DOHH2 (cell line): ENCODE data around the gene LLPH.

Experiments
- H3F3A ChIP-seq: fragments of 200-600 bp; sonication (generic), shearing (Covaris generic); 2 replicates; pipeline ENCODE4 v1.6.0; 2016; ENCODE audit warnings: antibody characterized with exemption, mild to moderate bottlenecking; ENCODE audit not compliant: control insufficient read depth, insufficient read depth
- H3K27ac ChIP-seq: fragments of 200-600 bp; sonication (generic); 2 replicates; pipeline ENCODE4 v1.5.1; 2014; ENCODE audit warnings: low read depth, mild to moderate bottlenecking, low read length, moderate library complexity
- H3K27me3 ChIP-seq: fragments of 200-600 bp; sonication (generic); 2 replicates; pipeline ENCODE4 v1.6.1; 2014; ENCODE audit warnings: mild to moderate bottlenecking, low read length, mixed read lengths; ENCODE audit not compliant: control insufficient read depth
- H3K36me3 ChIP-seq: fragments of 200-600 bp; sonication (generic); 2 replicates; pipeline ENCODE4 v1.6.1; 2014; ENCODE audit warnings: mild to moderate bottlenecking, low read length, moderate library complexity, mixed read lengths; ENCODE audit not compliant: control insufficient read depth
- H3K4me1 ChIP-seq: fragments of 200-600 bp; sonication (generic); 2 replicates; pipeline ENCODE4 v1.6.1; 2014; ENCODE audit warnings: mild to moderate bottlenecking, low read length, mixed read lengths; ENCODE audit not compliant: control insufficient read depth
- H3K4me2 ChIP-seq: fragments of 200-600 bp; sonication (generic); 2 replicates; pipeline ENCODE4 v1.6.0; 2014; ENCODE audit warnings: mild to moderate bottlenecking, low read length, moderate library complexity
- H3K4me3 ChIP-seq: fragments of 200-600 bp; sonication (generic); 2 replicates; pipeline ENCODE4 v1.5.1; 2014; ENCODE audit warnings: mild to moderate bottlenecking, low read length, mixed read lengths
- H3K79me2 ChIP-seq: fragments of 200-600 bp; sonication (generic); 2 replicates; pipeline ENCODE4 v1.6.1; 2014; ENCODE audit warnings: mild to moderate bottlenecking, low read length, mixed read lengths; ENCODE audit not compliant: control insufficient read depth
- H3K9me2 ChIP-seq: fragments of 200-600 bp; sonication (generic); replicated peaks from 2 replicates; pipeline ENCODE4 v1.6.1; 2014; ENCODE audit warnings: mild to moderate bottlenecking, low read length, mixed read lengths; ENCODE audit not compliant: control insufficient read depth
- H3K9me3 ChIP-seq: fragments of 200-600 bp; sonication (generic); 2 replicates; pipeline ENCODE4 v1.6.1; 2014; ENCODE audit warnings: antibody characterized with exemption, low read length, mixed read lengths; ENCODE audit not compliant: control insufficient read depth, insufficient read depth
- H4K20me1 ChIP-seq: fragments of 200-600 bp; sonication (generic); 2 replicates; pipeline ENCODE4 v1.6.0; 2014; ENCODE audit warnings: low read depth, mild to moderate bottlenecking, antibody characterized with exemption, low read length, moderate library complexity; ENCODE audit not compliant: control insufficient read depth, insufficient read depth
- EZH2phosphoT487 ChIP-seq: fragments of 200-600 bp; sonication (generic); IDR thresholded peaks from 2 replicates; pipeline ENCODE4 v1.6.1; 2017; ENCODE audit warnings: borderline replicate concordance, mild to moderate bottlenecking, antibody characterized with exemption, low read length, moderate library complexity, mixed read lengths
- TF ChIP-seq, protein P1 (sequence below): fragments of 200-600 bp; sonication (generic); IDR thresholded peaks from one replicate; pipeline ENCODE4 v1.5.1; 2014; ENCODE audit warnings: antibody characterized with exemption, mild to moderate bottlenecking, low read depth, low read length; ENCODE audit not compliant: poor library complexity, severe bottlenecking

Gene LLPH

DNA sequence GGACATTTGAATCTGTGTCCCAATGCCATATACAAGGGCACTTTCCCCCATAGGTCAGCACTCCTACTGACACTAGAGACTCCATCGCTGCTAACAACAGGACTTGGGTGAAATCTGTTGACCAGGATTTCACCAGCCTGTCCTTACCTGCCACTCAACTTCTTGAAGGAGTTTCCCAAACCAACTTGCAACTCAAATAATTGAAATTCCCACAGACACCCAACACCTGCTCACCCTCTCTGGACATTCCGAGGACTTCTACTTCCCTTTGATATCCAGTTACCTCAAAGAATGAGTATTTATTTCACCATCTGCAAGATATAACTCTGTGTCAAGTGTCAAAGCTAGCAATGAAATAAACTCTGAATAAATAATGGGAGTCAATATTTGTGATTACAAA, 44.6 kb downstream of the LLPH start:
- Histone ChIP-seq H3K4me2 (no peak overlapping the region), H3K9me3 (no peaks in the 10 kb centered on the region), H3K9me2 (no peaks in the 10 kb centered on the region), H4K20me1 (no peaks in the 10 kb centered on the region), H3K4me1 (no peaks in the 10 kb centered on the region), H3K4me3 (no peak overlapping the region), H3K27ac (no peak overlapping the region), H3K27me3 (peaks cover 13% of the 10 kb centered on the region), H3K79me2 (no peaks in the 10 kb centered on the region), H3F3A (no peaks in the 10 kb centered on the region), H3K36me3 (no peaks in the 10 kb centered on the region)
- no peak for TF ChIP-seq EZH2phosphoT487
- TF ChIP-seq, protein P1, sequence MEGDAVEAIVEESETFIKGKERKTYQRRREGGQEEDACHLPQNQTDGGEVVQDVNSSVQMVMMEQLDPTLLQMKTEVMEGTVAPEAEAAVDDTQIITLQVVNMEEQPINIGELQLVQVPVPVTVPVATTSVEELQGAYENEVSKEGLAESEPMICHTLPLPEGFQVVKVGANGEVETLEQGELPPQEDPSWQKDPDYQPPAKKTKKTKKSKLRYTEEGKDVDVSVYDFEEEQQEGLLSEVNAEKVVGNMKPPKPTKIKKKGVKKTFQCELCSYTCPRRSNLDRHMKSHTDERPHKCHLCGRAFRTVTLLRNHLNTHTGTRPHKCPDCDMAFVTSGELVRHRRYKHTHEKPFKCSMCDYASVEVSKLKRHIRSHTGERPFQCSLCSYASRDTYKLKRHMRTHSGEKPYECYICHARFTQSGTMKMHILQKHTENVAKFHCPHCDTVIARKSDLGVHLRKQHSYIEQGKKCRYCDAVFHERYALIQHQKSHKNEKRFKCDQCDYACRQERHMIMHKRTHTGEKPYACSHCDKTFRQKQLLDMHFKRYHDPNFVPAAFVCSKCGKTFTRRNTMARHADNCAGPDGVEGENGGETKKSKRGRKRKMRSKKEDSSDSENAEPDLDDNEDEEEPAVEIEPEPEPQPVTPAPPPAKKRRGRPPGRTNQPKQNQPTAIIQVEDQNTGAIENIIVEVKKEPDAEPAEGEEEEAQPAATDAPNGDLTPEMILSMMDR: no peak

DNA sequence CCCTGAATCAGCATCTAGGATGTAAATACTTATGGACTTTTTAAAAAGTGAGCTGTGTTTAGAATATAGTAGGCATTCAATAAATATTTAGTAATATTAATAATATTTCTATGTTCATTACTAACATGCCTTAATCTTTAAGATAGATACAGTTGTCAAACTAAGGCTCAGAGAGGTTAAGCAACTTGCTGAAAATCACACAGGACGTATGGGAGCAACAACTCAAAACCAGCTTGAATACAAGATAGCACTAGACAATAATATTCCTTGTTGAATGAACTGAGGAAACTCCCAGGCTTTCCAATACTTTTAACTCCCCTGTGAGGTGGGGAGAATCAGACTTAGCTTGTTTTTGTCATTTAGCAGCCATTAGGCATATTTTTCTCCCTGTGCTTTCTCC, 45.3 kb downstream of the LLPH start:
- Histone ChIP-seq H3K4me2 (no peak overlapping the region), H3K27ac (no peak overlapping the region), H3K9me3 (no peaks in the 10 kb centered on the region), H4K20me1 (no peaks in the 10 kb centered on the region), H3K36me3 (no peaks in the 10 kb centered on the region), H3K79me2 (no peaks in the 10 kb centered on the region), H3K9me2 (no peaks in the 10 kb centered on the region), H3F3A (no peaks in the 10 kb centered on the region), H3K4me1 (no peaks in the 10 kb centered on the region), H3K27me3 (peaks cover 15% of the 10 kb centered on the region), H3K4me3 (no peak overlapping the region)
- TF ChIP-seq, protein P1: no peak
- TF ChIP-seq EZH2phosphoT487: no peak

DNA sequence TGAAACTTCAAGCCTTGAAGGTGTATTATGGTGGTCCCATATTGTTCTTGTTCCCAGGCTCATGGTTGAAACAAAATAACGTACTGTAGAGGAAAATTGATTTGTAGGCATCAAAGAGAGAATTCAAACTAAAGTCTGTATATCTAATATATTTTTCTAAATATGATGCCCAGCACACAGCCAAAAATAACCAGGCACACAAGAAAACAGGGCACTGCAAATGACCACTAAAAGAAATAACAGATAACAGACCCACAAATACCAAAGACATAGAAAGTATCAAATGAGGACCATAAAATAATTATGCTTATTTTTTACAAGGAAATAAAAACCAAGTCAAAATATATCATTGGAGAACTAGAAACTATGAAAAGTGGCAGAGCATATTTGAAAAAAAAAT, 46.8 kb downstream of the LLPH start:
- Histone ChIP-seq H3K4me2 (no peak overlapping the region), H3K9me3 (no peaks in the 10 kb centered on the region), H3K79me2 (no peaks in the 10 kb centered on the region), H3K27ac (no peak overlapping the region), H3K27me3 (peaks cover 18% of the 10 kb centered on the region), H3F3A (no peaks in the 10 kb centered on the region), H3K9me2 (no peaks in the 10 kb centered on the region), H3K4me1 (no peaks in the 10 kb centered on the region), H3K4me3 (no peak overlapping the region), H3K36me3 (no peaks in the 10 kb centered on the region), H4K20me1 (no peaks in the 10 kb centered on the region)
- no peak for TF ChIP-seq EZH2phosphoT487
- TF ChIP-seq, protein P1: no peak

DNA sequence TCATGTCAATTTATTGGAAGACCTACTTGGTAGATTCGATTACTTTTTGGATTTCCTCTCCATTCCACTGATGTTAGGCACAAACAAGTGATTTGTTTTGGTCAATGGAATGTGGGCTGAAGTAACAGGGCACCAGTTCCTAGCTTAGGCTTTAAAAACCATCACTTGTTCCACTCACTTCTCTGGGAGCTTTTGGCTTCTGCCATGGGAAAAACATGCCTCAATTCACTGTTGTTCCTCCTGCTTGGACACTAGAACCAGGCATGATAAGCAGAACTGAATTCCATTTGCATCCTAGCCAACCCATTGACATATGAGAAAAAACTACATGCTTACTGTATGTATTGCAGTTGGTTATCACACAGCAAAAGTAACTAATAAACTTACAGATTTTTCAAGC, 47.8 kb downstream of the LLPH start:
- Histone ChIP-seq H3F3A (no peaks in the 10 kb centered on the region), H3K9me3 (no peaks in the 10 kb centered on the region), H3K9me2 (no peaks in the 10 kb centered on the region), H3K4me2 (no peak overlapping the region), H4K20me1 (no peaks in the 10 kb centered on the region), H3K4me3 (no peak overlapping the region), H3K36me3 (no peaks in the 10 kb centered on the region), H3K4me1 (no peaks in the 10 kb centered on the region), H3K79me2 (no peaks in the 10 kb centered on the region), H3K27ac (no peak overlapping the region), H3K27me3 (peaks cover 21% of the 10 kb centered on the region)
- TF ChIP-seq EZH2phosphoT487: no peak
- TF ChIP-seq, protein P1: no peak
